Measurements from ENCODE around the gene PZP.
"Not testable (repeated sequence)": the region's sequence is repeated elsewhere in the genome, so short reads cannot be mapped to it uniquely, and the experiment has no call there.

The PZP gene

GRCh38 chr12:9241301-9241700, 33.1 kb upstream of the PZP start:
- no peaks in the 10 kb centered on the region for H3K27me3 ChIP-seq (ENCODE audit: insufficient read depth, low read length, poor library complexity, severe bottlenecking)
- H4K20me1 ChIP-seq (ENCODE audit: insufficient read depth, low read length, poor library complexity, severe bottlenecking): no peaks in the 10 kb centered on the region
- no peaks in the 10 kb centered on the region for H3K36me3 ChIP-seq (ENCODE audit: insufficient read depth, low read length)
- no peaks in the 10 kb centered on the region for H3K79me2 ChIP-seq (ENCODE audit: insufficient read depth, low read length)
- H3F3A ChIP-seq (ENCODE audit: low read depth): no peaks in the 10 kb centered on the region
- no peak for TF ChIP-seq CTCF (conservative IDR thresholded peaks at IDR 0.05; ENCODE audit: low read length)
- TF ChIP-seq EZH2phosphoT487 (IDR thresholded peaks at IDR 0.05; ENCODE audit: borderline replicate concordance): no peak
- H3K4me2 ChIP-seq (ENCODE audit: low read depth, low read length, poor library complexity, severe bottlenecking): no peak overlapping the region
- no peaks in the 10 kb centered on the region for H3K9me2 ChIP-seq (replicated peaks; ENCODE audit: low read depth, low read length)
- no peak overlapping the region for H2AFZ ChIP-seq (ENCODE audit: low read length)
- no peaks in the 10 kb centered on the region for H3K9me3 ChIP-seq (ENCODE audit: insufficient read depth, low read depth, low read length)
- H3K9ac ChIP-seq (ENCODE audit: low read depth, low read length, poor library complexity, severe bottlenecking): no peak overlapping the region
- H3K4me3 ChIP-seq (ENCODE audit: low read length, poor library complexity, severe bottlenecking): no peak overlapping the region
- no peaks in the 10 kb centered on the region for H3K4me1 ChIP-seq (ENCODE audit: insufficient read depth, low read length, poor library complexity, severe bottlenecking)

- Histone ChIP-seq H3K79me2 (ENCODE audit: insufficient read depth, low read length) (no peaks in the 10 kb centered on the region), H3K9me3 (ENCODE audit: insufficient read depth, low read depth, low read length) (no peaks in the 10 kb centered on the region), H3K9me2 (replicated peaks; ENCODE audit: low read depth, low read length) (no peaks in the 10 kb centered on the region), H4K20me1 (ENCODE audit: insufficient read depth, low read length, poor library complexity, severe bottlenecking) (no peaks in the 10 kb centered on the region), H3F3A (ENCODE audit: low read depth) (no peaks in the 10 kb centered on the region), H3K4me3 (ENCODE audit: low read length, poor library complexity, severe bottlenecking) (no peak overlapping the region), H3K4me2 (ENCODE audit: low read depth, low read length, poor library complexity, severe bottlenecking) (no peak overlapping the region), H3K36me3 (ENCODE audit: insufficient read depth, low read length) (no peaks in the 10 kb centered on the region), H3K9ac (ENCODE audit: low read depth, low read length, poor library complexity, severe bottlenecking) (no peak overlapping the region), H2AFZ (ENCODE audit: low read length) (no peak overlapping the region; the same call in 1 of the 2 replicates), H3K27me3 (ENCODE audit: insufficient read depth, low read length, poor library complexity, severe bottlenecking) (peaks cover under 1% of the 10 kb centered on the region), H3K4me1 (ENCODE audit: insufficient read depth, low read length, poor library complexity, severe bottlenecking) (no peaks in the 10 kb centered on the region)
- TF ChIP-seq EZH2phosphoT487 (IDR thresholded peaks at IDR 0.05; ENCODE audit: borderline replicate concordance) (no peak), CTCF (conservative IDR thresholded peaks at IDR 0.05; ENCODE audit: low read length) (no peak)
Measured at GRCh38 chr12:9240776-9241175, 32.6 kb upstream of the PZP start.

GRCh38 chr12:9240004-9240635, 31.9 kb upstream of the PZP start:
- H3K36me3 ChIP-seq (ENCODE audit: insufficient read depth, low read length); H4K20me1 ChIP-seq (ENCODE audit: insufficient read depth, low read length, poor library complexity, severe bottlenecking); H3K27me3 ChIP-seq (ENCODE audit: insufficient read depth, low read length, poor library complexity, severe bottlenecking); H3K4me1 ChIP-seq (ENCODE audit: insufficient read depth, low read length, poor library complexity, severe bottlenecking); H2AFZ ChIP-seq (ENCODE audit: low read length); H3K9me3 ChIP-seq (ENCODE audit: insufficient read depth, low read depth, low read length); H3K9ac ChIP-seq (ENCODE audit: low read depth, low read length, poor library complexity, severe bottlenecking); H3K4me2 ChIP-seq (ENCODE audit: low read depth, low read length, poor library complexity, severe bottlenecking); H3K4me3 ChIP-seq (ENCODE audit: low read length, poor library complexity, severe bottlenecking); H3F3A ChIP-seq (ENCODE audit: low read depth); H3K9me2 ChIP-seq (replicated peaks; ENCODE audit: low read depth, low read length); H3K79me2 ChIP-seq (ENCODE audit: insufficient read depth, low read length): not testable (repeated sequence)

GRCh38 chr12:9237286-9237685, 29.1 kb upstream of the PZP start:
- no peaks in the 10 kb centered on the region for H3K79me2 ChIP-seq (ENCODE audit: insufficient read depth, low read length)
- H3K9me2 ChIP-seq (replicated peaks; ENCODE audit: low read depth, low read length): no peaks in the 10 kb centered on the region
- H4K20me1 ChIP-seq (ENCODE audit: insufficient read depth, low read length, poor library complexity, severe bottlenecking): no peaks in the 10 kb centered on the region
- no peak overlapping the region for H3K9ac ChIP-seq (ENCODE audit: low read depth, low read length, poor library complexity, severe bottlenecking)
- H3F3A ChIP-seq (ENCODE audit: low read depth): no peaks in the 10 kb centered on the region
- no peaks in the 10 kb centered on the region for H3K4me1 ChIP-seq (ENCODE audit: insufficient read depth, low read length, poor library complexity, severe bottlenecking)
- TF ChIP-seq CTCF (conservative IDR thresholded peaks at IDR 0.05; ENCODE audit: low read length) (no peak), EZH2phosphoT487 (IDR thresholded peaks at IDR 0.05; ENCODE audit: borderline replicate concordance) (no peak)
- H3K9me3 ChIP-seq (ENCODE audit: insufficient read depth, low read depth, low read length): no peaks in the 10 kb centered on the region
- no peaks in the 10 kb centered on the region for H3K36me3 ChIP-seq (ENCODE audit: insufficient read depth, low read length)
- no peak overlapping the region for H3K4me2 ChIP-seq (ENCODE audit: low read depth, low read length, poor library complexity, severe bottlenecking)
- H3K27me3 ChIP-seq (ENCODE audit: insufficient read depth, low read length, poor library complexity, severe bottlenecking): peaks cover 4% of the 10 kb centered on the region
- no peak overlapping the region for H3K4me3 ChIP-seq (ENCODE audit: low read length, poor library complexity, severe bottlenecking)
- no peak overlapping the region for H2AFZ ChIP-seq (ENCODE audit: low read length)
